GM10266 (cell line): ENCODE measurements around the gene CSPG4.
"Not testable (repeated sequence)": the region's sequence is repeated elsewhere in the genome, so short reads cannot be mapped to it uniquely, and the experiment has no call there.

Experiments used
- DNase-seq: peaks from one replicate; pipeline ENCODE4 v3.0.0; 2012; ENCODE audit errors: extremely low spot score
- CTCF ChIP-seq: IDR thresholded peaks from 2 replicates; pipeline ENCODE4 v1.5.1; 2012; ENCODE audit warnings: mild to moderate bottlenecking, low read depth; ENCODE audit not compliant: control insufficient read depth, insufficient read depth; ENCODE audit errors: missing control alignments

The CSPG4 gene

GRCh38 chr15:75733761-75734651 lies 21.4 kb upstream of the CSPG4 start:
- peak; percentile 18 for DNase-seq
- no peak for TF ChIP-seq CTCF

DNA sequence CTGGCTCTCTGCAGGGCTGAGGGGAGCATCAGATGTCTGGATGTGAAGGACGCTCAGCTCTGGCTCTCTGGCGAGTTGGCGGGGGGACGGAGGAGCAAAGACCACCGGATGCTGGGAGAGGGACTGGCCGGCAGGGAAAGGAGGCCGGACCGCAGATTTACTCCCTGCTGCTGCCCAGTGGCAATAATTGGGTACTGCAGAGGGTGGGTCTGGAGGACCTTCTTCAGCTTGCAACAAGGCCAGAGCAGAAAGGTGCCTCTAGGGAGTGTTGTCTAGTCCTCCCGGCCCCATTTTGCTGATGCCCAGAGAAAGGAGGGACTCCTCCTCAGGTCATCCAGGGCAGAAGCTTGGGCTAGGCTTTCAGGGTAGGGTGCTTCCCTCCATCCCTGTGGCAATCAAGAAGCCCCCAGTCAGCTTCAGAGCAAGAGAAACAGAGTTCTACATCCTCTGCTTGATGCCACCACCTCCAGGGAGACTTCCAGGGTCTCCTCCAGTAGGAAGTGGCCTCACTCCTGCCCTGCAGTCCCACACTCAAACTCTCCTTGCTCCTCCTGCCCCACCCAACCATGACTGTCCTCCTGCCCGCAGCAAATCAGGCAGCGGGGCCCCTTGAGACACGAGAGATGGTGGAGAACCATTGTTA lies 20.3 kb upstream of the CSPG4 start:
- DNase-seq = peak; percentile 72
- TF ChIP-seq CTCF = peak; percentile 79

DNA sequence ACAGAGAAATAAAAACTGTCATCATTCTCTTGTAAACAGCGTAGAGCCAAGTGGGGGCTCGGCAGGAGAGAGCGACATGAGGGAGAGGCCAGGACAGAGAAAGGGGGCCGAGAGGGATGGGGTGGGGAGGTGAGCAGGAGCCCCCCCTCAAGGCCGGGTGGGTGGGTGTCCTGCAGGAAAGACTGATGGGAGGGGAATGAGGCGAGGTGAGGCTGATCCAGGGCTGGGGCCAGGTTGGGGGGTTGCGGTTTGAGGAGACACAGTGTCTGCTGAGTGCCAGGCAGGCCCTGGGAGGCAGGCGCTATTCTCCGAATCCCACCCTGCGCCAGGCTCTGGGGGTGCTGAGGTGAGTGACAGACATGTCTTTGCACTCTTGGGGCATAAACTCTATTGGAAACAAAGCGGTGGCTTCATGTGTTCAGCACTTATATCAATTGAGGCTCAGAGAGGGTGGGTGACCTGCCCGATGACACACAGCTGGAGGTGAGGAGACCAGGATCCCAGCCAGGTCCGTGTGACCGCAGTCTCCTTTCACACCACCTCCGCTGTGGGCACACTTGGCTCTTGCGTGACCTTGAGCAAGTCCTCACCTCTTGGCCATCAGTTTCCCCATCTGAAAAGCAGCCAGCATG lies 19.6 kb upstream of the CSPG4 start:
- no peak for DNase-seq
- TF ChIP-seq CTCF = no peak

GRCh38 chr15:75731248-75732151 lies 18.9 kb upstream of the CSPG4 start:
- DNase-seq = no peak

GRCh38 chr15:75730376-75731247 lies 18.0 kb upstream of the CSPG4 start:
- not testable (repeated sequence) for DNase-seq

More at GRCh38 chr15:75731248-75732151, 18.9 kb upstream of the CSPG4 start:
- no peak for TF ChIP-seq CTCF

- no peak for TF ChIP-seq CTCF
- no peak for DNase-seq
Measured at GRCh38 chr15:75729326-75730069, 16.9 kb upstream of the CSPG4 start.
